CD4-positive, alpha-beta T cell (primary cell): ENCODE data around the gene LGR6. TPM values are rescaled to one million over a fixed set of nuclear protein-coding genes. Genes with fewer than 3 reads are reported as not detected.

Source experiments
- ATAC-seq: fragments of 200-7000 bp; cut with Tn5 transposase; one replicate; pipeline ENCODE4 v1.10.0; 2022; ENCODE audit warnings: mild to moderate bottlenecking; ENCODE audit not compliant: poor library complexity
- CTCF ChIA-PET: fragments of 350-600 bp; sonication (Branson Sonifier 250); formaldehyde crosslinking; loops from one replicate; lab custom pipeline; 2021; ENCODE audit warnings: antibody characterized with exemption, inconsistent platforms; lab: Charles Lee
- POLR2A ChIA-PET: fragments of 350-600 bp; sonication (Branson Sonifier 250); formaldehyde crosslinking; loops from one replicate; lab custom pipeline; 2021; ENCODE audit warnings: antibody characterized with exemption, inconsistent platforms; lab: Charles Lee
- DNase-seq, 14 experiments: peaks; one replicate each; pipeline ENCODE4 v3.0.0-alpha.2; 2013 to 2020; ENCODE audit warnings: mixed read lengths in 2 of 14
- H3K27ac ChIP-seq, 2 donors: one replicate each; pipeline versions ENCODE4 v1.5.1 to v1.7.0; 2013; ENCODE audit warnings: low read length in 2 of 2, low read depth in 1 of 2, mild to moderate bottlenecking in 1 of 2
- H3K27me3 ChIP-seq, 2 experiments: 1 replicate in 1 of 2; 2 replicates in 1 of 2; pipeline versions ENCODE4 v1.6.1 to v1.7.0; 2013; ENCODE audit warnings: low read length in 2 of 2, control low read depth in 1 of 2, mild to moderate bottlenecking in 1 of 2, moderate library complexity in 1 of 2; ENCODE audit not compliant: insufficient read depth in 2 of 2, control insufficient read depth in 1 of 2
- H3K36me3 ChIP-seq: one replicate; pipeline ENCODE4 v1.6.1; 2013; ENCODE audit warnings: low read length, control low read depth; ENCODE audit not compliant: insufficient read depth
- H3K4me1 ChIP-seq: one replicate; pipeline ENCODE4 v1.6.1; 2013; ENCODE audit warnings: low read length, control low read depth; ENCODE audit not compliant: insufficient read depth
- H3K4me3 ChIP-seq: one replicate; pipeline ENCODE4 v1.5.1; 2013; ENCODE audit warnings: mild to moderate bottlenecking, low read length, moderate library complexity
- H3K9me3 ChIP-seq, 2 experiments: 1 replicate in 1 of 2; 2 replicates in 1 of 2; pipeline versions ENCODE4 v1.6.1 to v1.7.0; 2013; ENCODE audit warnings: low read length in 2 of 2, mild to moderate bottlenecking in 2 of 2, control low read depth in 1 of 2, moderate library complexity in 1 of 2; ENCODE audit not compliant: control insufficient read depth in 1 of 2, insufficient read depth in 1 of 2
- H3K27ac Mint-ChIP-seq: one replicate; pipeline ENCODE4 v1.8.0; 2020; ENCODE audit warnings: mixed read lengths
- H3K27me3 Mint-ChIP-seq: one replicate; pipeline ENCODE4 v1.8.0; 2021; ENCODE audit warnings: mixed read lengths
- H3K36me3 Mint-ChIP-seq: one replicate; pipeline ENCODE4 v1.8.0; 2021; ENCODE audit warnings: low read depth, mixed read lengths
- H3K4me1 Mint-ChIP-seq: one replicate; pipeline ENCODE4 v1.8.0; 2021; ENCODE audit warnings: low read depth, mixed read lengths
- H3K4me3 Mint-ChIP-seq: one replicate; pipeline ENCODE4 v1.8.0; 2020; ENCODE audit warnings: mild to moderate bottlenecking, mixed read lengths
- H3K9me3 Mint-ChIP-seq: one replicate; pipeline ENCODE4 v1.8.0; 2020; ENCODE audit warnings: mixed read lengths
- intact Hi-C, 2 experiments: fragments of 100-400 bp; cut with DNase I in 1 of 2; cut with micrococcal nuclease in 1 of 2; formaldehyde crosslinking; loops; one replicate each; pipeline versions ENCODE4 v1.15.1 to v1.9.0; 2023 to 2025; cut with DNase I, micrococcal nuclease
- total RNA-seq, 174 experiments: library from RNA in 2 of 174; stranded (reverse) in 2 of 174; gene quantifications; one replicate each; pipeline ENCODE4 v1.2.3 and lab custom pipeline; 2021 to 2026
- TF ChIP-seq, protein P1 (sequence below): fragments of 200-600 bp; IDR thresholded peaks from one replicate; pipeline ENCODE4 v1.8.0; 2022; ENCODE audit warnings: antibody characterized with exemption, mild to moderate bottlenecking

Gene LGR6
- total RNA-seq, 2 experiments from 2014 or later, result 0.19 to 0.45 TPM

DNA sequence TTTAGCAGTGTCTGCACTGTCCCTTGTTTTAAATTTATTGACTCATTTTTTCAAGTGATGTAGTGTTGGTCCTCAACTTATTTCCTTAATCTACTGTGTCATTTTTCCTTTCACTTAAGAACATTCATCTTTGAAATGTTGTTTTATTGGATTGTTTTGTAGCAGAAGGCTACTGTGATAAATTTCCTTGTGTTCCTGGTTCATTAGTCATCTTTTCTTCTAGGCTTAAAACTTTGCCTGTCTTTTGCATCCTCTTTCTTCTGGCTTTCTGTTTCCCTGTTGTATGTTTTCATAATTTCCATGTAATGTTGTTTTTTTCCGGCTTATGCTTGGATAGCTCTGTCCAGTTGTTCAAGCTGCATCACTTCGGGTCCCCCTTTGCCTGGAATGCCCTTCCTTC, 86.2 kb downstream of the LGR6 start:
- Mint-ChIP-seq H3K4me3 (no peak overlapping the region), H3K4me1 (peaks cover 21% of the 10 kb centered on the region), H3K27me3 (peaks cover 8% of the 10 kb centered on the region), H3K9me3 (no peaks in the 10 kb centered on the region), H3K27ac (no peak overlapping the region), H3K36me3 (no peaks in the 10 kb centered on the region)
- POLR2A ChIA-PET, result no interaction called here
- Histone ChIP-seq H3K9me3 (no peaks in the 10 kb centered on the region), H3K4me1 (peaks cover 11% of the 10 kb centered on the region), H3K27ac (no peak overlapping the region), H3K27me3 (no peaks in the 10 kb centered on the region), H3K4me3 (no peak overlapping the region), H3K36me3 (no peaks in the 10 kb centered on the region)
- ATAC-seq (no peak), DNase-seq (no peak)
- CTCF ChIA-PET, result no interaction called here
- intact Hi-C loops, result no loop called here
- TF ChIP-seq, protein P1, sequence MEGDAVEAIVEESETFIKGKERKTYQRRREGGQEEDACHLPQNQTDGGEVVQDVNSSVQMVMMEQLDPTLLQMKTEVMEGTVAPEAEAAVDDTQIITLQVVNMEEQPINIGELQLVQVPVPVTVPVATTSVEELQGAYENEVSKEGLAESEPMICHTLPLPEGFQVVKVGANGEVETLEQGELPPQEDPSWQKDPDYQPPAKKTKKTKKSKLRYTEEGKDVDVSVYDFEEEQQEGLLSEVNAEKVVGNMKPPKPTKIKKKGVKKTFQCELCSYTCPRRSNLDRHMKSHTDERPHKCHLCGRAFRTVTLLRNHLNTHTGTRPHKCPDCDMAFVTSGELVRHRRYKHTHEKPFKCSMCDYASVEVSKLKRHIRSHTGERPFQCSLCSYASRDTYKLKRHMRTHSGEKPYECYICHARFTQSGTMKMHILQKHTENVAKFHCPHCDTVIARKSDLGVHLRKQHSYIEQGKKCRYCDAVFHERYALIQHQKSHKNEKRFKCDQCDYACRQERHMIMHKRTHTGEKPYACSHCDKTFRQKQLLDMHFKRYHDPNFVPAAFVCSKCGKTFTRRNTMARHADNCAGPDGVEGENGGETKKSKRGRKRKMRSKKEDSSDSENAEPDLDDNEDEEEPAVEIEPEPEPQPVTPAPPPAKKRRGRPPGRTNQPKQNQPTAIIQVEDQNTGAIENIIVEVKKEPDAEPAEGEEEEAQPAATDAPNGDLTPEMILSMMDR, result no peak

GRCh38 chr1:202280595-202280994, 87.0 kb downstream of the LGR6 start:
- no peak for DNase-seq
- peaks cover 11% of the 10 kb centered on the region for H3K4me1 ChIP-seq
- no peak for ATAC-seq
- Mint-ChIP-seq H3K4me3 (no peak overlapping the region), H3K27ac (no peak overlapping the region), H3K9me3 (no peaks in the 10 kb centered on the region), H3K27me3 (peaks cover 8% of the 10 kb centered on the region), H3K4me1 (peaks cover 21% of the 10 kb centered on the region), H3K36me3 (no peaks in the 10 kb centered on the region)
- H3K27ac ChIP-seq, result no peak overlapping the region
- no peaks in the 10 kb centered on the region for H3K36me3 ChIP-seq
- no peaks in the 10 kb centered on the region for H3K27me3 ChIP-seq
- intact Hi-C loops, result no loop called here
- ChIA-PET CTCF (no interaction called here), POLR2A (no interaction called here)
- H3K4me3 ChIP-seq, result no peak overlapping the region
- no peaks in the 10 kb centered on the region for H3K9me3 ChIP-seq
- TF ChIP-seq, protein P1, result no peak

DNA sequence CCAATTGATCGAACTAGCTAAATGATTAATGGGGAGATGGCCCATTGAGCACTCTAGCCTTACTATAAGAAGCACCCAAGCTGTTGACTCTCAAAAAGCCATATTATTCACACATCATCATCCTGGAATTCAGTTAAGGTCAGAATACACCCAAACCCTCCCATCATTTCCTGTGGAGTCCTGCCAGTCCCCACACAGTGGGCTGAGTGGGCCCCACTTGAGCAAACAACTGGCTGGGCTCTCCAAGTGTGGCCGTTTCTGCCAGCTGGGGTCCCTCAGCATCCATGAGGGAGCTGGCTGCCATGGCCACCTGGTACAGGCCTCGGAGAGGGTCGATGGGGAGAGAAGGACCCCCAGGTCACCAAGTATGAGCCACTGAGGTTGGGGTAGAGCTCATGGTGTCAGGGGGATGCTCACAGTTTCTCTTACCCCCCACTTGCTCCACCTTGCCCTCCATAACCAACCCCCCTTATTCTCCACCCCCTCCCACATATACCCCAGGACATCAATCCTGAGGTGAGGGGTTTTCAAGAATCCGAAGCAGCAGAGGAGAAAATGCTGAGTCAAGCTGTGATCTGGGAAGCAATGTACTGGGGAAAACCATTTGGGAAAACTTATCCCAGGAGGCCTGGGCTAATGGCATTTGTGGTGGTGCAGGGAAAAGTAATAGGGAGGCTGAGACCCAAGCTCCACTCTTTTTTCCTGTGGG, 87.9 kb downstream of the LGR6 start:
- ATAC-seq (no peak), DNase-seq (no peak)
- H3K9me3 ChIP-seq, result no peaks in the 10 kb centered on the region
- no peak overlapping the region for H3K4me3 ChIP-seq
- H3K27me3 Mint-ChIP-seq, result peaks cover 8% of the 10 kb centered on the region
- ChIA-PET CTCF (no interaction called here), POLR2A (no interaction called here)
- no peaks in the 10 kb centered on the region for H3K27me3 ChIP-seq
- H3K36me3 Mint-ChIP-seq, result no peaks in the 10 kb centered on the region
- no peaks in the 10 kb centered on the region for H3K36me3 ChIP-seq
- peaks cover 21% of the 10 kb centered on the region for H3K4me1 Mint-ChIP-seq
- intact Hi-C loops, result no loop called here
- TF ChIP-seq, protein P1, result no peak
- no peak overlapping the region for H3K27ac Mint-ChIP-seq
- no peak overlapping the region for H3K27ac ChIP-seq
- H3K4me1 ChIP-seq, result peaks cover 11% of the 10 kb centered on the region
- no peak overlapping the region for H3K4me3 Mint-ChIP-seq
- no peaks in the 10 kb centered on the region for H3K9me3 Mint-ChIP-seq
